ENCODE results near the gene HSPA1L.

DNA sequence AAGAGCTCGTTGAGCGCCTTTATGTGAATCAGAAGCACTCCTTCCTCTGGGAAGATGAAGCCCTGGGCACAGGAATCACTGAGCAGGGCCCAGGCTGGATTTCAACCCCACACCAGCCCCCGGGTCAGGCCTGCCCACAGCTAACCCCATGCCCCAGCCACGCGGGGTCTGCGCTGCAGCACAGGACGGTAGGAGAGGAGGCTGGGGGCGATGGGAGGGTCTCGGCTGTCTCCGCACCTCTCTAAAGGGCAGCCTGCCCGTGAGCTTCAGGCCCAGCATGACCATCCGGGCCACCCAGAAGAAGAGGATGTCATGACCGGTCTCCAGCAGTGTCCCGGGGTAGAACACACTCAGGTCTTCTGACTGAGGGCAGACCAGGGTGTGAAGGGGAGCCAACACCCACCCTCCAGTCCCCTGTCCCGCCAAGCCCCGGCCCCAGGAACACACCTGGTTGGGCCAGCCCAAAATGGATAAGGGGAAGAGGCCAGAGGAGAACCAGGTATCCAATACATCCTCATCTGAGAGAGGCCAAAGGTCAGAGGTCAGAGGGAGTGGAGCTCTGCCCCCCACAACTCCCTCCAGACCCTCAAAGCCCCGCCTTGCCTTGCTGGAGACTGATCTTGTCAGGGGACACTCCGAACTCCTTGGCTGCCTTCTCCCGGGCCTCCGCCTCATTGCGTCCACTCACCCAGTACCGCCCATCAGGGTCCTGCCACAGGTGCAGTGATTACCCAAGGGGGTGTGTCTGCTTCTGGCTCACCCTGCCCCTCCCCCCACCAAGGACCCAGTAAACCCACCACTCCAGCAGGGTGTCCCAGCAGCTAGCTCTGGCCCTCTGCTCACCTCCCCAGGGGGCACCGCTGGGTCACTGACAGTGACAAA lies 33.6 kb downstream of the HSPA1L start:
- no peak for TF ChIP-seq CTCF (IDR thresholded peaks at IDR 0.05)
- TF ChIP-seq ZFX (IDR thresholded peaks at IDR 0.05; ENCODE audit: borderline replicate concordance), result no peak

Data from 22Rv1 (cell line).